HepG2 (cell line): ENCODE results near the gene TTC39B. TPM values are rescaled to one million over a fixed set of nuclear protein-coding genes. Genes with fewer than 3 reads are reported as not detected.

Experiments
- ATAC-seq: fragments of 200-7000 bp; cut with Tn5 transposase; 3 replicates; pipeline ENCODE4 v1.9.1; 2020; ENCODE audit warnings: mild to moderate bottlenecking, moderate library complexity
- BruUV-seq: library from RNA; stranded (reverse); fragments of 400-500 nt; replicated peaks from 2 replicates; lab custom pipeline; 2021; lab: Mats Ljungman, UMichigan
- CTCF ChIA-PET: fragments of 300-600 bp; formaldehyde crosslinking; extraction: SDS; loops from one replicate; lab custom pipeline; 2021; ENCODE audit warnings: low total read pairs, inconsistent platforms, low intra/inter-chr PET ratio; lab: Yijun Ruan, JAX
- POLR2A ChIA-PET: fragments of 350-600 bp; sonication (Branson Sonifier 250); formaldehyde crosslinking; loops from one replicate; lab custom pipeline; 2020; ENCODE audit warnings: antibody characterized with exemption, inconsistent platforms; lab: Yijun Ruan, JAX
- DNase-seq: peaks from one replicate; pipeline ENCODE4 v3.0.0-alpha.2; 2015; ENCODE audit warnings: low spot score
- FAIRE-seq: peaks from 3 replicates; lab custom pipeline; 2011; peaks lifted over from hg19 to GRCh38; lab: Jason Lieb, UNC
- H2AFZ ChIP-seq: one replicate; pipeline ENCODE4 v1.6.1; 2011; ENCODE audit warnings: low read length, inconsistent platforms
- H3K27ac ChIP-seq: fragments of 300-600 bp; 3 replicates; pipeline ENCODE4 v1.8.0; 2011; ENCODE audit warnings: mixed run types, mild to moderate bottlenecking, mixed read lengths, low read length, inconsistent platforms; ENCODE audit not compliant: insufficient read depth; ENCODE audit errors: extremely low read length
- H3K27me3 ChIP-seq, 2 experiments: fragments of 200-600 bp in 1 of 2; 2 replicates in 1 of 2; 3 replicates in 1 of 2; pipeline versions ENCODE4 v1.6.0 to v1.8.0; 2011; ENCODE audit warnings: low read length in 2 of 2, mild to moderate bottlenecking in 2 of 2, moderate library complexity in 2 of 2, inconsistent platforms in 1 of 2; ENCODE audit not compliant: insufficient read depth in 2 of 2, control insufficient read depth in 1 of 2
- H3K36me3 ChIP-seq, 2 experiments: fragments of 200-600 bp in 1 of 2; replicated peaks in 1 of 2; 2 replicates in 1 of 2; 3 replicates in 1 of 2; pipeline versions ENCODE4 v1.5.1 to v1.8.0; 2011; ENCODE audit warnings: low read length in 2 of 2, inconsistent platforms in 1 of 2; ENCODE audit not compliant: insufficient read depth in 2 of 2, control insufficient read depth in 1 of 2
- H3K4me1 ChIP-seq: 2 replicates; pipeline ENCODE4 v1.5.1; 2012; ENCODE audit warnings: low read length, inconsistent platforms; ENCODE audit not compliant: insufficient read depth
- H3K4me2 ChIP-seq: 2 replicates; pipeline ENCODE4 v1.6.0; 2011; ENCODE audit warnings: low read depth, low read length, inconsistent platforms
- H3K4me3 ChIP-seq, 3 experiments: fragments of 200-600 bp in 1 of 3; sonication (generic), shearing (Covaris generic) in 1 of 3; replicated peaks in 1 of 3; 2 replicates each; pipeline ENCODE4 v1.5.1; 2011 to 2016; ENCODE audit warnings: low read length in 3 of 3, inconsistent platforms in 2 of 3, low read depth in 2 of 3, mild to moderate bottlenecking in 2 of 3, control low read depth in 1 of 3, mixed read lengths in 1 of 3; ENCODE audit not compliant: insufficient read depth in 1 of 3
- H3K79me2 ChIP-seq: one replicate; pipeline ENCODE4 v1.6.1; 2011; ENCODE audit warnings: low read length, inconsistent platforms; ENCODE audit not compliant: insufficient read depth
- H3K9ac ChIP-seq: 2 replicates; pipeline ENCODE4 v1.6.0; 2011; ENCODE audit warnings: mild to moderate bottlenecking, low read depth, low read length, inconsistent platforms; ENCODE audit not compliant: insufficient read depth
- H3K9me3 ChIP-seq: 2 replicates; pipeline ENCODE4 v1.5.1; 2012; ENCODE audit warnings: mild to moderate bottlenecking, low read length
- H4K20me1 ChIP-seq: 2 replicates; pipeline ENCODE4 v1.6.0; 2011; ENCODE audit warnings: inconsistent platforms, mild to moderate bottlenecking, low read length, moderate library complexity; ENCODE audit not compliant: insufficient read depth
- ELF3 ChIP-seq: IDR thresholded peaks from 2 replicates; pipeline ENCODE4 v1.6.1; 2016; ENCODE audit warnings: missing genetic modification reagents, missing compliant biosample characterization
- MAFF ChIP-seq: IDR thresholded peaks from 2 replicates; pipeline ENCODE4 v1.6.1; 2011; ENCODE audit warnings: low read depth, low read length, improper control_type of control experiment
- MAFK ChIP-seq, 2 experiments: IDR thresholded peaks in 1 of 2; conservative IDR thresholded peaks in 1 of 2; 2 replicates each; pipeline ENCODE4 v1.6.1; 2011; ENCODE audit warnings: improper control_type of control experiment in 2 of 2, low read length in 2 of 2
- MTA3 ChIP-seq: sonication (generic); formaldehyde crosslinking; IDR thresholded peaks from 2 replicates; pipeline ENCODE4 v1.4.0; 2020; ENCODE audit warnings: missing genetic modification reagents
- NCOR1 ChIP-seq: fragments of 200-600 bp; sonication (generic); IDR thresholded peaks from 2 replicates; pipeline ENCODE4 v1.7.0; 2017; ENCODE audit warnings: antibody characterized with exemption, low read length, borderline replicate concordance
- NFE2 ChIP-seq: sonication (generic); formaldehyde crosslinking; IDR thresholded peaks from 2 replicates; pipeline ENCODE4 v1.4.0; 2020; ENCODE audit warnings: missing genetic modification reagents
- NRL ChIP-seq: sonication (generic); formaldehyde crosslinking; IDR thresholded peaks from 2 replicates; pipeline ENCODE4 v1.5.0; 2020; ENCODE audit warnings: missing genetic modification reagents, mild to moderate bottlenecking, moderate library complexity, borderline replicate concordance
- PHB2 ChIP-seq: fragments of 450-650 bp; IDR thresholded peaks from 2 replicates; pipeline ENCODE4 v1.6.1; 2018; ENCODE audit not compliant: partially characterized antibody
- SAFB2 ChIP-seq: sonication (generic); formaldehyde crosslinking; IDR thresholded peaks from 2 replicates; pipeline ENCODE4 v1.5.1; 2020; ENCODE audit warnings: missing genetic modification reagents, low read depth, mild to moderate bottlenecking, borderline replicate concordance
- ZNF446 ChIP-seq: sonication (generic); formaldehyde crosslinking; IDR thresholded peaks from 2 replicates; pipeline ENCODE4 v1.5.0; 2020; ENCODE audit warnings: mild to moderate bottlenecking, missing genetic modification reagents
- WGBS: methylation state at CpG from one replicate; pipeline ENCODE4 v1.1.6; 2017; ENCODE audit warnings: low lambda C conversion rate; 5-methylcytosine and 5-hydroxymethylcytosine counted together
- in situ Hi-C: cut with HindIII; loops from 2 replicates; pipeline ENCODE4 v1.10.0; 2017; ENCODE audit warnings: low pct_unique_long_range_greater_than_20kb; ENCODE audit not compliant: extremely low pct_ligation_motif_present
- intact Hi-C: fragments of 100-400 bp; cut with micrococcal nuclease; formaldehyde crosslinking; loops from one replicate; pipeline ENCODE4 v1.10.0; 2022; ENCODE audit not compliant: unreplicated experiment
- polyA plus RNA-seq, 8 experiments: library from polyadenylated mRNA; depleted of rRNA in 3 of 8; stranded (reverse) in 7 of 8; unstranded in 1 of 8; fragments of >200 nt; fragmentation: Illumina TruSeq in 4 of 8; extraction: Trizol in 4 of 8; gene quantifications; 2 replicates each; pipeline versions ENCODE4 v1.2.1 to v1.2.3, GENCODE V29; 2011 to 2016; ENCODE audit warnings: low read depth in 4 of 8, missing spikeins in 1 of 8, mixed read lengths in 1 of 8; ENCODE audit not compliant: insufficient read depth in 1 of 8
- total RNA-seq, 5 experiments: library from RNA; depleted of rRNA; stranded (reverse); fragments of >200 nt; fragmentation: Illumina TruSeq; extraction: Trizol; gene quantifications; 2 replicates each; pipeline ENCODE4 v1.2.3, GENCODE V29; 2016; ENCODE audit warnings: low read depth in 1 of 5
- TF ChIP-seq, protein P1 (sequence below): sonication (generic); formaldehyde crosslinking; IDR thresholded peaks from 2 replicates; pipeline ENCODE4 v1.5.0; 2020; ENCODE audit warnings: mild to moderate bottlenecking, missing genetic modification reagents, moderate library complexity
- TF ChIP-seq, protein P2 (sequence below): sonication (generic); formaldehyde crosslinking; IDR thresholded peaks from 2 replicates; pipeline ENCODE4 v1.4.0; 2020; ENCODE audit warnings: missing genetic modification reagents

Gene TTC39B
- total and polyA plus RNA-seq, 2 of the 13 experiments (the other 11 are each of a cell fraction or from before 2014, with no cell fraction given): 14.3 to 19.4 TPM

DNA sequence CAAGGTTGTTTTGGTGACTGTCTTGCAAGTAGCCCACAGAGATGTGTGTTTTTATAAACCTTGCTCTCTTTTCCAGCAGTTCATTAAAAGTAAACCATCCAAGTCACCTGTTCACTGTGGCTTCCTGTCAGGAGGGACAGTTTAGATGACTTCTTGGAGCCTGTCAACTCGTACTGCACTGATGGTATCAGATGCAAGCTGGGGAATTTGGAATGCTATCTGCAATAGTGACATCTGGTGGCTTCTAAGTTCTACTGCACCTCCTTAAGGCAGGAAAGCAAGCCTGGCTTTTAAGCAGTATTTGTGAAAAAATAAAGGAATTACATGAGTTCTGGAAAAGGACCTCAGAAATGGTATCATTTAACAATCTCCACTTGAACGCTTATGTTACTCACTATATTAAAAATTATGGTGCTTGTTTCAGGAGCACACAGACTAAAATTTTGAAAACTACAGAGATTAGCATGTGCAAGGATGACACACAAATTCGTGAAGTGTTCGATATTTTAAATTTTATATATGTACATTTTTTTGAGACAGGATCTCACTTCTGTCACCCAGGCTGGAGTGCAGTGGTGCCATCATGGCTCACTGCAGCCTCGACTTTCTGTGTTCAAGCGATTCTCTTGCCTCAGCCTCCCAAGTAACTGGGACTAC, 164.0 kb downstream of the TTC39B start (continued):
- TF ChIP-seq, protein P1, sequence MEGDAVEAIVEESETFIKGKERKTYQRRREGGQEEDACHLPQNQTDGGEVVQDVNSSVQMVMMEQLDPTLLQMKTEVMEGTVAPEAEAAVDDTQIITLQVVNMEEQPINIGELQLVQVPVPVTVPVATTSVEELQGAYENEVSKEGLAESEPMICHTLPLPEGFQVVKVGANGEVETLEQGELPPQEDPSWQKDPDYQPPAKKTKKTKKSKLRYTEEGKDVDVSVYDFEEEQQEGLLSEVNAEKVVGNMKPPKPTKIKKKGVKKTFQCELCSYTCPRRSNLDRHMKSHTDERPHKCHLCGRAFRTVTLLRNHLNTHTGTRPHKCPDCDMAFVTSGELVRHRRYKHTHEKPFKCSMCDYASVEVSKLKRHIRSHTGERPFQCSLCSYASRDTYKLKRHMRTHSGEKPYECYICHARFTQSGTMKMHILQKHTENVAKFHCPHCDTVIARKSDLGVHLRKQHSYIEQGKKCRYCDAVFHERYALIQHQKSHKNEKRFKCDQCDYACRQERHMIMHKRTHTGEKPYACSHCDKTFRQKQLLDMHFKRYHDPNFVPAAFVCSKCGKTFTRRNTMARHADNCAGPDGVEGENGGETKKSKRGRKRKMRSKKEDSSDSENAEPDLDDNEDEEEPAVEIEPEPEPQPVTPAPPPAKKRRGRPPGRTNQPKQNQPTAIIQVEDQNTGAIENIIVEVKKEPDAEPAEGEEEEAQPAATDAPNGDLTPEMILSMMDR: peak; percentile 85
- TF ChIP-seq ELF3: 0 out of 2 replicates have a peak, but pooled peaks have one; percentile 11

DNA sequence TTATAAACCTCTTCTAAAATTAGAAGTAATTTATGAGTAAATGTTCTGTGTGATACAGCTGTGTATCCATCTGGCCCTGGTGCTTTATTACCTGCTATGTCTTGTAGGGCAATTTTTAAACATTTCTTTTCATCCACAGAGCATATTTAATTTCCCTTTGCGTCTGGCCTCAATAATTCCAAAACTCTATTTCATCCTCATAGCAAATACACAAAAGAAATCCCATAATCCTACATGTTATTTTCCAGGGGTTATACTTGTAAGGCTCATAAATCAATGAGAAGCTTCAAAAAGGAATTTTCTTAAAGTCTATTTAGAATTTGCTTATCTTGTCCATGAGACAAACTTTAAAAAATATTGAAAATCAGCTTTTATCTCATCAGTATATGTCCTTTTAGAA, 167.0 kb downstream of the TTC39B start:
- intact Hi-C loops: loop anchor here (10.0 kb wide), 1 partner anchor 525 kb away; no protein-coding TSS in a partner anchor

More for the DNA sequence above, 167.0 kb downstream of the TTC39B start:
- Histone ChIP-seq H3K9me3 (no peaks in the 10 kb centered on the region), H3K36me3 (no peaks in the 10 kb centered on the region), H3K4me3 (no peak overlapping the region), H3K27ac (no peak overlapping the region), H3K27me3 (peaks cover 0 to 4% of the 10 kb centered on the region in 2 experiments; a peak in 2 of 5 replicates), H4K20me1 (no peaks in the 10 kb centered on the region), H3K4me2 (no peak overlapping the region), H3K9ac (no peak overlapping the region), H2AFZ (no peak overlapping the region), H3K79me2 (no peaks in the 10 kb centered on the region), H3K4me1 (peaks cover 11% of the 10 kb centered on the region; the same call in 1 of the 2 replicates)
- DNase-seq (no peak), ATAC-seq (no peak), FAIRE-seq (no peak)
- in situ Hi-C loops: no loop called here
- 23% methylated on average over 1 of the region's 1 CpG for WGBS
- TF ChIP-seq NCOR1 (no peak), MAFF (no peak), SAFB2 (CRISPR knock-in tag) (no peak), ZNF446 (CRISPR knock-in tag) (no peak), MTA3 (no peak), NRL (CRISPR knock-in tag) (no peak), MAFK (conservative IDR thresholded peaks at IDR 0.05 in 1 of 2, IDR thresholded peaks at IDR 0.05 in 1 of 2; ENCODE audit: low read length in 2 of 2) (no peak), NFE2 (CRISPR knock-in tag) (no peak), PHB2 (no peak)
- TF ChIP-seq, protein P2, sequence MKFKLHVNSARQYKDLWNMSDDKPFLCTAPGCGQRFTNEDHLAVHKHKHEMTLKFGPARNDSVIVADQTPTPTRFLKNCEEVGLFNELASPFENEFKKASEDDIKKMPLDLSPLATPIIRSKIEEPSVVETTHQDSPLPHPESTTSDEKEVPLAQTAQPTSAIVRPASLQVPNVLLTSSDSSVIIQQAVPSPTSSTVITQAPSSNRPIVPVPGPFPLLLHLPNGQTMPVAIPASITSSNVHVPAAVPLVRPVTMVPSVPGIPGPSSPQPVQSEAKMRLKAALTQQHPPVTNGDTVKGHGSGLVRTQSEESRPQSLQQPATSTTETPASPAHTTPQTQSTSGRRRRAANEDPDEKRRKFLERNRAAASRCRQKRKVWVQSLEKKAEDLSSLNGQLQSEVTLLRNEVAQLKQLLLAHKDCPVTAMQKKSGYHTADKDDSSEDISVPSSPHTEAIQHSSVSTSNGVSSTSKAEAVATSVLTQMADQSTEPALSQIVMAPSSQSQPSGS: no peak
- BruUV-seq: no TSS peak
- CTCF ChIA-PET: no interaction called here
- POLR2A ChIA-PET: no interaction called here
